GM18526 (cell line): Measurements from ENCODE around the gene CAMKMT.

Source experiments
- POLR2A ChIP-seq: IDR thresholded peaks from 3 replicates; pipeline ENCODE4 v1.6.1; 2011; ENCODE audit not compliant: insufficient read length; ENCODE audit errors: extremely low read depth

CAMKMT gene

DNA sequence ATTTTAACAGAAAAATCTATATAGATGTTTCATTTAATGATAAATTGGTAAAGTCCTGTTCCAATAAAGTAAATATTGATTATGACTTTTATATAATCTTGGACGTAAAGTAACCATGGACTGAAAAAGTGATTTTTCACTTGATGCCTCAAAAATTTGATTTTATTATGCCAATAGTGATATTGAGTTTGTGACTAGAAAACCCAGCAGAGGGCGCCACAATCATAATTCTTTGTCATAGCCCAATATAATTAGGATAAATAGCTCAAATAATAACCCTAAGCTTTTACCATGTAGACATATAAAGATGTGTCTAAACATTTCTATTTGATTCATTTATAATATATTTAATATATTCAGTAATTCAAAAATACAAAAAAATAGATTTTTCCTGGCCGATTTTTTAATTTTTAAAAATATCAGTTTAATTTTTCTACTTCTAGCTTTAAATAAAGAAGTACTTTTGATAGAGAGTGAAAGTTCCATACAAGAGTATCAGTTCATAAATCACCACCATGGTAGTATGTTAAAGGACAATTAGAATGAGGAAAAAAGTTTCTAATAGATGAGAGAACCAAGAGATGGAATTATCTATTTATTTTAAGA lies 30.7 kb downstream of the CAMKMT start:
- TF ChIP-seq POLR2A: no peak

DNA sequence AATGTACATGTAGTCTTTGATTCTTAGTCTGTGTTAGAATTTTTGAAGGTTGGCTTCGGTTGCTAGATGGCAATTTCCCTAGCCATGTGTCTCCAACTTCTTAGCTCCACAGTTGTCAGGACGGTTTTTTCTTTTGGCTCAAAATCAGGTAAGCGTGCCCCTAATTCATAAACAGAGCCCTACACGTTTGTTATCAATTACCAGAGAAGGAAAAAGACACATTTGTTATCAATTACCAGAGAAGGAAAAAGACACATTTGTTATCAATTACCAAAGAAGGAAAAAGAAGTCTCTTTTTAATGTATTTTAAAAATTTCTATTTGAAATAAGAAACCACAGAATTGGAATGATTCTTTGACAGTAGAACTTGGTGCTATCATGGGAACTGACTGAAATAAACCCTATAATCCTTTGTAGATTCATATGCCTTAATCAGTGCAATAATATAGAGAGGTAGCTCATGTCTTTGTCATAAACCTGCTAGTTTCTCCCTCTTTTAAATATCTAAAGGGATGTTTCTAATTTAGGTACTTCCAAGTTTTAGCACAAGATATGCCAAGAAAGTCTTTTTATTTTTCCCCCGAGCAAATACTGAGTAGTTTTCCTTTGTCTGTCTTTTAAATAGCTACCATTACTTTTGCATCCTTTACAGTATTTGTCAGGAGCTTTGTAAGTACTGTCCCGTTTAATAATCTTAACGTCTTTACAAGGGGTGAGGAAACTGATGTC lies 35.9 kb downstream of the CAMKMT start:
- TF ChIP-seq POLR2A: no peak

DNA sequence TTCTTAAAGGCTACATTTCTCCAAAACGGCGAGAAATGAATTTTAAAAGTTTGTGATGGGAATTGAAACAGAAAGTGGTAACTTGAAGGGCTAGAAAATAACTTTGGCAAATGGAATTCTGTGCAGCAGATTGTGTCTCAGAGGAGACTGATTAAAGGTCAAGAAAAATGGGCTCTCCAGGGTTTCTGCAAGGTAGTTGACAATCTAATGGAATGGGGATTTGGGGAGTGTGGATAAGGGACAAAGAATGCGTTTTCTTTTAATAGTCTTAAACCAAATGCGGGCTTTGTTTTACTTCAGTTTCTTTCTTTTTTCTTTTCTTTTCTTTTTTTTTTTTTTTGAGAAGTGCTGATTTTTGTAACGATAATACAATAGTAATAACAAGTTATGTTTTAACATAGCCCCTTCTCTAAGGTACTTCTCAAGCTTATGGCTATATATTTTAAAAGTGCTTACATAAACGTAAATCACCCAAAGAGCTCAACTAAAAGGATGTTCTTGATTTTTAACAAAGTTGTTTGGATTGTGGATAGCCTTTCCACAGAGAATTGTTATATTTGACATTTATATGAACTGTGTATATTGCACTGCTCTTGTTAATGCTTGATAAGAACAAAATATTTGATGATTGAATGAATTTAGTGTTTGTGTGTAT lies 36.6 kb downstream of the CAMKMT start:
- no peak for TF ChIP-seq POLR2A

DNA sequence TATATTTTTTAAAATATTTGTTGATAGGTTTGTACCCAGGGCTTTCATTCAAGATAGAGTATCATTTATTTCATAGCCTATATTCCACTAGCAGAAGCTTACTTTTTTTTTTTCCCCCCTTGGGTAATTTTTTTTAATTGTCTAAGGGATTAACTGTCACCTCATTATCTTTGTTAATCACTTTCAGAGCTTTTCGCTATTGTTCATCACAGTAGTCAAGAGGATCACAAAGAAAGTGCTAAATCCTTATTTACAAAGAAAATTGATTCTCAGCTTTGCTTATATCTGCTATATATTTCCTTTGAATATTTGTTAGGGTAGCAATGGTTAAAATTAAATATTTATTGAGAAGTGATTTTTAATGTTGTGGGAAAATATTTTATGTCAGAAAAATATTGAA lies 59.0 kb downstream of the CAMKMT start:
- no peak for TF ChIP-seq POLR2A

DNA sequence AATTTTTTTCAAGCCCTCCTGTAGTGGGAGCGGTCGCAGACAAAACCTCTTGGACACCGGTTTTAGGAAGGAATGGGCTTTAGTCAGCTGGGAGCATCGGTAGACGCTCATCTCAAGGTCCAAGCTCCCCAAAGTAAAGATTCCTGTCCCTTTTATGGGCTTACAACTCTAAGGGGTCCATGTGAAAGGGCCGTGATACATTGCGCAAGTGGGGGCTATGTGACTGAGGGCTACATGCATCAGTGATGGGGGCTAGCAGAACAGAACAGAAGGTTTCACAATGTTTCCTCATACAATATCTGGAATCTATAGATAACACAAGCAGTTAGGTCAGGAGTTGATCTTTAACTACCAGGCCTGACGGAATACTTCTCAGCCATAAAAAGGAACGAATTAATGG lies 62.5 kb downstream of the CAMKMT start:
- no peak for TF ChIP-seq POLR2A

DNA sequence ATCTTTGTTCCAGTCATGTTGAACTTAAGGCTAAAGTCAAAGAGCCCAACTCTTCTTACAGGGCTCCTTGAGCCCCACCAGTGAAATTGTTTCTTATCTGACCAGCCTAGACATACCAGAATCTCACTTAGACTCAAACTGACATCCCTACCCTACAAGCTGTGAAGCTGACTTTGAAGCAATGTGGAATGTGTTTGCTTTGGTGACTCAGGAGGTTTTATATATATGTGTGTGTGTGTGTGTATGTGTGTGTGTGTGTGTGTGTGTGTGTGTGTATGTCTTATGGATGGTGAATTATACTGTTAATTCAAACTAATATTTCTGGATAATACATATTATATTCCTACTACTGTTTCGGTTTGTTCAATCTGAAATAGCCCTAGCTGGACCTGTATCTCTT lies 67.3 kb downstream of the CAMKMT start:
- TF ChIP-seq POLR2A: no peak

DNA sequence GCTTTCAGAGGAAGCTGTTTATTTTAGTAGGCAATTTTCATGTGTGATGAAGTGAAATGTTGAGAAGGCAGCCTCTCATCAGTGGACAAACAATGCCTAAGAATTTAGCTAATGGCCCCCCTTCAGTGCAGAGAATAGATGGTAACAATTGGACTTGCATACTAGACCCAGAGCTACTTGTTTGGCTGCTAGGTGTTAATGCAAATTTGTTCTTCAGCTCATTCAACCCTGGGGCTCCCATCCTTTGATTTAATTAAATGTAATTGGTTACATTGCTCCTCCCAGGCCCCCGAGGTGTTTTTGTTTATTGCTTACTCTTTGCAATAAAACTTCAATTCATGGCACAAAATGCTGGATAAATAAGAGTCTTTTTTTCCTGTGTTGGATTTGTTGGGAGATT lies 68.6 kb downstream of the CAMKMT start:
- no peak for TF ChIP-seq POLR2A

DNA sequence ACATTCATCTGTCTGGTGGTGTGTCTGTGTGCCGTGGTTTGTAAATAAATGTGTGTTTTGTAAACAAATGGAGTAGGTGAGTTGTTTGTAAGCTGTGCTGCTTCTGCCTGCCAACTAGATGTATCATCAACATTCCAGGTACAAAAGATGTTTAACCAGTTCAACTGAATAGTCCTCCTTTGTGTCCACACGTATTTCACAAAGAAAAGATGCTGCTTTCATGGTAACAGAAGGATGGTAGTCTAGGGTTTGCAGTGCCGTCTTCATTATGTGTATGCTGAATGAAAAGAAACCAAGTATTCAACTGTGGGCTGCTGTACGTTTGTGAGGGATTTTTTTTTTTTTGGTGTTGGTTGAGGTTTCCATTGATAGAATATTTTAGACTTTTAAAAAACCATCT lies 72.1 kb downstream of the CAMKMT start:
- TF ChIP-seq POLR2A: no peak

DNA sequence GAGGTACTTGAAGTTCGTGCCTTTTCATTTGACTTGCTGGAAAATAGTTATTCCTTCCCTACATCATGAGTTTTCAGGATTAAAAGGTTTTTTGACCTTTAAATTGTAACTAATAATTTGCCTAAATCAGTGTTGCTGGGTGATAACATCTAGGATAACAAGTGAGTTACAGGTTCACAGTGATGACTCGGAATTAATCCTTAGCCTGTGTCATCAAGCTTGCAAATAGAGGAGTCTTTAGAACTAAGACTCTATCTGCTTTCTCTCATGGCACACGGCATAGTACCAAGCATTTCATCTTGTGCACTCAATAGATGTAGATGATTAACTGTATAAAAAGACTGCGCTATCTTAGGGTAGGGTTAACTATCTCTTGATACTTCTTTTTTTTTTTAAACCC lies 79.5 kb downstream of the CAMKMT start:
- TF ChIP-seq POLR2A: no peak

DNA sequence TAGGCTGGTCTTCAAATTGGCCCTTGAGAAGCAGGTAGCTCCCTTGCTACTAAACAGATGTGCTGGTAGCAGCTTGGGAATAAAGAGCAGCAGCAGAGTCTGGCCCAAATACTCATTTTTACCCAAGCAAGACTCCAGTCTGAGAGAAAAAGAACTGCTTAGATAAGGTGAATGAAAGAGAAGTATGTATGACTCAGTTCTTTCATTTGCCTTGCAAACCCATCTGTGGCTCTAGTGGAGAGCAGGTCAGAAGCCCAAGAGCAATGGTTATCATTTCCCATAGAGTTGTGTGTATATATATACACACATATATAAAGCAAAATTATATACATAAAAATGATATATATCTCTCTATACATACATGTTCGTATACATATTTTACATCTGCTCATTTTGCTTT lies 80.3 kb downstream of the CAMKMT start:
- TF ChIP-seq POLR2A: no peak

DNA sequence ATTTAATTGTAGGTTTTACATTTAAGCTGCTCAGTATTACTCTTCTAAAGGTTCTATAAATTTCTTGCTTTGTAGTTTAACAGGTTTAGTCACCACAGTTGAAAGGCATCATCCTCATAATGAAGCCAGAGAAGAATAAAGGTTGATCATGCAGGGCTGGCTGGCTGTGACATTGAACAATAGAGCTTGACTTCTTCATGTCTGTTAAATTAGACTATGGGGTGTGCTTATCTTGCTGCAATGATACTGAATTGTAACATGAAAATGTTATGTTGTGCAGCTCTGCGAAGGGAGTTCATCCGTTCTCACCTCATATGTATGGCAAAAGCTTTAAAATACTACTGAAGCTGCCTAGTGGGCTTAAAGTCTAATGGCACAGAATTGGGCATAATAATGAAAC lies 81.8 kb downstream of the CAMKMT start:
- no peak for TF ChIP-seq POLR2A

DNA sequence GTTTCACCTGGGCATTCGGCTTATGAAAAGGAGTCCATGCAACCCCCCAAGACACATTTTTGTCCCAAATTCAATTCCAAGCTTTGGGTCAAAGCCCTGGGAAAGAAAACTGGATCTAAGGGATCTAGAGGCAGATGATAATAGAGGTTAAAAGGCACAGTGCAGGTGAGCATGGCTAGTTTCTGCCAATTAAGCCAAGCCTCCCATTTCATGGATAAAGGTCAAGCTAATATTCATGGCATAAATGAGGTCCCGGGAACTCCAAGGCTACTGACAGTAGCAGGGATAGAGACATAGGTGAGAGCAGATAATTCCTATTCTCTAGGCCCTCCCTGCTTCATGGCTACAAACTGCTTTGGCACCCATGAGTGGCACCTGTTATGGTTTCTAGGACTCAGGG lies 83.1 kb downstream of the CAMKMT start:
- TF ChIP-seq POLR2A: no peak

DNA sequence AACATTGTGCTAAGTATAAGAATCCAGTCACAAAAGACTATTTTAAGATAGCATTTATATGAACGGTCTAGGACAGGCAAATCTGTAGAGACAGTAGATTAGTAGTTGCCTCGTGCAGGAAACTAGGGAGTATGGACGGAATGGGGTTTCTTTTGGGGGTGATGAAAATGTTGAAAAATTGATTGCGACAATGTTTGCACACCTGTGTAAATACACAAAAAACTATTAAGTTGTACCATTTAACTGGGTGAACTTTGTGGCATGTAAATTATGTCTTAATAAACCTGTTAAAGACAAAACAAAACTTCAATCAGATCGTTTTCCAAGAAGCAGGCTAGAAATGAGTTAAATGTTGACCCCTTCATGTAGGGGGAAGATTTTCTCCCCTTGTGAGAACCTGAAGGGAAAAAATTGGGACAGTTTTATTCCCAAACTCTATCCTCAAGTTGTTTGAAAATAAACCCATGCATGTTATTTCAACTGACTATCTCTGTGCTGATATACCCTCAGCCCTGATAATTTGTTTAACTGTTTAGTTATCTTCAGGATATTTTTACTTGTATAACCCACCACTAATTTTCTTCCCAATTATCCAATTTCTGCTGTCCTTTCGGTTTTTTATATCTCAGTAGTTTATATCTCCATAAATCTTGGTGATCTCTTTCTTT lies 87.2 kb downstream of the CAMKMT start:
- no peak for TF ChIP-seq POLR2A

DNA sequence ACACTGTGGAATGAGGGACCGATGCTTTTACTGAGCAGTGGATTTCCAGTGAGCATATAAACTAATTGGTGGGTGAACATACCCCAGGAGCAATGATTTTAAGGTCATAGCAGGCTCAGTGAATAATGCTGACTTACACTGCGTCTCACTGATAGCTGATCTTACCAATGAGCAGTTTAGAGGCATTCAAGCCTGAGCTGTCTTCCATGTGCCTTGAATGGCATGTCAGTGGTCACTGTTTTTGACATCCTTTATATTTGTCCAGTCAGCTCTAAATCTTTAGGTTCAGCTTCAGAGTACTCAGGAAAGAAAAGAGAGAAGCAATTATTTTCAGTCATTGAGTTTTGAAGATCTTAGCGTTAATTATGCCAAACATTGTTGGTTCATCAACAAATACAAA lies 88.3 kb downstream of the CAMKMT start:
- TF ChIP-seq POLR2A: no peak

DNA sequence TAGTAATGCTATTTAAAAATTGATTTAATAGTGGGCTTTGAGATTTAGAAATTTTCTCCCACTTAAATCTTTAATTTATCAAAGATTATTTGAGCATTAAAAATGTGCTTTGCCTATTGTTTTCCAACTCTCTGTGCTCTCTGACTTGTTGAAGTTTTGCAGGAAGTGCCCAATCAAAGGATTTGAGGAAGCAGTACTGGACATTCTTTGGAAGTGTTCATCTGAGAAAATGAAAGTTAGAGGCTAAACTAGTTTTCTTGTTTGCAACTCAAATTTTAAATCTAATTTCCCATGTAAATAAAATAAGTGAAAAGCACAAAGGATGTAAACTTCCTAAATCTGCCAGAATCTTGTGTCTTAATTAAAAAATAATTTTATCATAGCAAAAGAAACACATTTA lies 89.1 kb downstream of the CAMKMT start:
- TF ChIP-seq POLR2A: no peak

DNA sequence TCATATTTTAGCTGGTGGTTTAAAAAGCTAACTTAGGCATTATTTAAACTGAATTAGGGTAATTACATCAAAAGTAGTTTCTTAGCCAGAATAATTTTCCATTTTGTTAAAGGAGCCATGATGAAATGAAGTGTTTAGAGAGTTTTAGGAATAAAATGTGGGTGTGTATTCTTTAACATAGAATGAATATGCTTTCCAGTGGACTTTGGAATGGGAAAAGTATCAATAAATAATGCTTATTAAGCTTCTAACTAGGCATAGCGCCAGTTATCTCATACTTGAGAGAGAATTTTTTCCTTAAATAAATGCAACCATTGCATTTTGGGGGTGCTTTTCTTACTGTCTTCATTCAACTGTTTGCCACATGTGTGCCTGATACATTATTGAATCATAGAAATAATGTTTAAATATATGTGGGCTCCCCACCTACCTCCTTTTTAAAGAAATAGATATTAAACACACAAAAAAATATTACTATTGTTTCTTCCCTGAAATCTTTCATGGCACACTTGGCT lies 90.4 kb downstream of the CAMKMT start:
- no peak for TF ChIP-seq POLR2A
